Measurements from ENCODE around the gene DHFR2. TPM values are rescaled to one million over a fixed set of nuclear protein-coding genes. Genes with fewer than 3 reads are reported as not detected.

The DHFR2 gene
- total RNA-seq, 1 experiment from 2014 or later: 4.6 TPM

Other genes starting within 250 kb of the DHFR2 start
- gene PROS1, start 89.0 kb downstream of the DHFR2 start, total RNA-seq (2014; rRNA removed; shearing (Covaris generic)): 4.8 and 6.6 TPM in 2 replicates
- gene ARL13B, start 82.8 kb downstream of the DHFR2 start, total RNA-seq (2014; rRNA removed; shearing (Covaris generic)): 13.4 and 18.4 TPM in 2 replicates
- gene STX19, start 34.3 kb downstream of the DHFR2 start, total RNA-seq (2014; rRNA removed; shearing (Covaris generic)): not detected in 2 replicates
- 9.7 and 12.3 TPM in 2 replicates for gene NSUN3, start 145 bp upstream of the DHFR2 start, total RNA-seq (2014; rRNA removed; shearing (Covaris generic))